HCT116 (cell line): ENCODE results near the gene UMPS. TPM values are rescaled to one million over a fixed set of nuclear protein-coding genes. Genes with fewer than 3 reads are reported as not detected.

Experiments
- ATAC-seq: fragments of 200-7000 bp; cut with Tn5 transposase; 2 replicates; pipeline ENCODE4 v1.9.1; 2020; ENCODE audit warnings: mild to moderate bottlenecking, moderate library complexity
- BruUV-seq: library from RNA; stranded (reverse); fragments of 400-500 nt; replicated peaks from 2 replicates; lab custom pipeline; 2021; lab: Mats Ljungman, UMichigan
- CTCF ChIA-PET: fragments of 300-600 bp; sonication (Branson Sonifier 250); formaldehyde crosslinking; loops from one replicate; lab custom pipeline; 2021; ENCODE audit warnings: antibody characterized with exemption; lab: Charles Lee
- POLR2A ChIA-PET: fragments of 300-600, 350-600 bp; sonication (Branson Sonifier 250); formaldehyde crosslinking; loops from one replicate; lab custom pipeline; 2021; ENCODE audit warnings: antibody characterized with exemption; lab: Charles Lee
- RAD21 ChIA-PET, 2 experiments: fragments of 300-600 bp; sonication (Branson Sonifier 250); formaldehyde crosslinking; loops; one replicate each; lab custom pipeline; 2023; ENCODE audit warnings: low total read pairs in 2 of 2; ENCODE audit not compliant: uncharacterized antibody in 2 of 2, unreplicated experiment in 2 of 2, low non-redundant PET in 1 of 2; lab: Charles Lee
- DNase-seq: peaks from one replicate; pipeline ENCODE4 v3.0.0-alpha.2; 2010; ENCODE audit warnings: low read depth, low spot score
- H2AFZ ChIP-seq: fragments of 200-600 bp; shearing (Covaris generic), sonication (generic); 2 replicates; pipeline ENCODE4 v1.6.1; 2017; ENCODE audit warnings: low read depth, mixed run types, mixed read lengths, antibody characterized with exemption, low read length; ENCODE audit not compliant: poor library complexity, severe bottlenecking
- H3K27ac ChIP-seq: 2 replicates; pipeline ENCODE4 v1.5.1; 2012; ENCODE audit warnings: low read depth, low read length
- H3K27me3 ChIP-seq: fragments of 200-600 bp; sonication (generic); 2 replicates; pipeline ENCODE4 v1.6.1; 2016; ENCODE audit warnings: mixed run types, low read length, mixed read lengths; ENCODE audit not compliant: insufficient read depth
- H3K36me3 ChIP-seq, 2 experiments: fragments of 200-500 bp in 1 of 2; fragments of 200-600 bp in 1 of 2; sonication (Bioruptor generic) in 1 of 2; sonication (generic) in 1 of 2; 2 replicates each; pipeline versions ENCODE4 v1.5.1 to v1.6.1; 2014 to 2016; ENCODE audit warnings: low read length in 2 of 2, inconsistent platforms in 1 of 2, mixed read lengths in 1 of 2, mixed run types in 1 of 2; ENCODE audit not compliant: insufficient read depth in 2 of 2, control insufficient read depth in 1 of 2
- H3K4me1 ChIP-seq, 2 experiments: fragments of 200-600 bp in 1 of 2; sonication (generic) in 1 of 2; 2 replicates each; pipeline versions ENCODE4 v1.5.1 to v1.6.1; 2012 to 2017; ENCODE audit warnings: low read length in 2 of 2, inconsistent platforms in 1 of 2, mild to moderate bottlenecking in 1 of 2, mixed read lengths in 1 of 2, mixed run types in 1 of 2, moderate library complexity in 1 of 2; ENCODE audit not compliant: insufficient read depth in 2 of 2, control insufficient read depth in 1 of 2
- H3K4me2 ChIP-seq: fragments of 200-600 bp; sonication (generic); 2 replicates; pipeline ENCODE4 v1.6.1; 2017; ENCODE audit warnings: mixed run types, low read length, mixed read lengths
- H3K4me3 ChIP-seq, 2 experiments: fragments of 200-600 bp in 1 of 2; sonication (generic) in 1 of 2; replicated peaks in 1 of 2; 2 replicates each; pipeline ENCODE4 v1.5.1; 2011 to 2016; ENCODE audit warnings: low read length in 2 of 2, control low read depth in 1 of 2, low read depth in 1 of 2, mild to moderate bottlenecking in 1 of 2, mixed read lengths in 1 of 2, mixed run types in 1 of 2
- H3K79me2 ChIP-seq: fragments of 200-600 bp; sonication (generic); 2 replicates; pipeline ENCODE4 v1.6.1; 2017; ENCODE audit warnings: mild to moderate bottlenecking, mixed run types, low read length, moderate library complexity, mixed read lengths; ENCODE audit not compliant: insufficient read depth
- H3K9ac ChIP-seq: fragments of 200-600 bp; sonication (generic); 2 replicates; pipeline ENCODE4 v1.6.1; 2016; ENCODE audit warnings: low read length, mixed read lengths
- H3K9me2 ChIP-seq: fragments of 200-600 bp; sonication (generic), shearing (Covaris generic); 2 replicates; pipeline ENCODE4 v1.6.1; 2017; ENCODE audit warnings: mixed run types, mild to moderate bottlenecking, moderate library complexity; ENCODE audit not compliant: insufficient read depth
- H3K9me3 ChIP-seq, 2 experiments: fragments of 200-500 bp in 1 of 2; fragments of 200-600 bp in 1 of 2; sonication (Bioruptor generic) in 1 of 2; sonication (generic) in 1 of 2; 2 replicates each; pipeline ENCODE4 v1.6.1; 2014 to 2017; ENCODE audit warnings: low read length in 2 of 2, mixed read lengths in 2 of 2, inconsistent platforms in 1 of 2, low read depth in 1 of 2, mild to moderate bottlenecking in 1 of 2, mixed run types in 1 of 2, moderate library complexity in 1 of 2; ENCODE audit not compliant: control insufficient read depth in 1 of 2, insufficient read depth in 1 of 2
- H4K20me1 ChIP-seq: fragments of 200-600 bp; sonication (generic), shearing (Covaris generic); 2 replicates; pipeline ENCODE4 v1.6.1; 2017; ENCODE audit warnings: mixed run types, mild to moderate bottlenecking, moderate library complexity; ENCODE audit not compliant: insufficient read depth
- CBX3 ChIP-seq: IDR thresholded peaks from 2 replicates; pipeline ENCODE4 v1.6.1; 2012; ENCODE audit warnings: low read depth
- CEBPB ChIP-seq: IDR thresholded peaks from 2 replicates; pipeline ENCODE4 v1.6.1; 2012; ENCODE audit warnings: low read depth
- EGR1 ChIP-seq: IDR thresholded peaks from 2 replicates; pipeline ENCODE4 v1.6.1; 2012; ENCODE audit warnings: low read depth
- EZH2 ChIP-seq: fragments of 200-600 bp; sonication (generic); IDR thresholded peaks from 2 replicates; pipeline ENCODE4 v1.6.1; 2017; ENCODE audit warnings: antibody characterized with exemption, mixed run types
- FOSL1 ChIP-seq: IDR thresholded peaks from 2 replicates; pipeline ENCODE4 v1.6.1; 2012; ENCODE audit warnings: low read depth
- JUND ChIP-seq: IDR thresholded peaks from 2 replicates; pipeline ENCODE4 v1.6.1; 2012
- POLR2A ChIP-seq: IDR thresholded peaks from 2 replicates; pipeline ENCODE4 v1.7.0; 2011; ENCODE audit warnings: borderline replicate concordance; ENCODE audit not compliant: insufficient read depth, insufficient read length; ENCODE audit errors: extremely low read depth
- POLR2AphosphoS5 ChIP-seq: IDR thresholded peaks from 2 replicates; pipeline ENCODE4 v1.6.1; 2011; ENCODE audit warnings: mild to moderate bottlenecking, low read depth, low read length, moderate library complexity
- RAD21 ChIP-seq: IDR thresholded peaks from 2 replicates; pipeline ENCODE4 v1.6.1; 2012; ENCODE audit warnings: low read depth, mild to moderate bottlenecking
- SIN3A ChIP-seq: IDR thresholded peaks from 2 replicates; pipeline ENCODE4 v1.6.1; 2012; ENCODE audit warnings: low read depth
- SP1 ChIP-seq: IDR thresholded peaks from 2 replicates; pipeline ENCODE4 v1.6.1; 2012; ENCODE audit warnings: low read depth
- SRF ChIP-seq: IDR thresholded peaks from 2 replicates; pipeline ENCODE4 v1.6.1; 2012; ENCODE audit warnings: low read depth
- TCF7L2 ChIP-seq: IDR thresholded peaks from 2 replicates; pipeline ENCODE4 v1.7.0; 2011; ENCODE audit warnings: borderline replicate concordance, inconsistent platforms; ENCODE audit not compliant: insufficient read depth, insufficient read length; ENCODE audit errors: extremely low read depth
- ZNF274 ChIP-seq: fragments of 200-500 bp; sonication (Bioruptor generic); IDR thresholded peaks from 2 replicates; pipeline ENCODE4 v1.6.1; 2014; ENCODE audit warnings: mild to moderate bottlenecking, low read depth, low read length, inconsistent platforms
- intact Hi-C: fragments of 100-400 bp; cut with micrococcal nuclease; formaldehyde crosslinking; loops from 2 replicates; pipeline ENCODE4 v1.10.0; 2022
- total RNA-seq: library from RNA; stranded (reverse); gene quantifications from one replicate; pipeline ENCODE4 v1.2.1, GENCODE V29; 2021; ENCODE audit not compliant: unreplicated experiment
- TF ChIP-seq, protein P1 (sequence below): IDR thresholded peaks from 2 replicates; pipeline ENCODE4 v1.6.1; 2012
- TF ChIP-seq, protein P2 (sequence below), 3 experiments: fragments of 200-600 bp in 1 of 3; sonication (generic) in 1 of 3; IDR thresholded peaks in 2 of 3; conservative IDR thresholded peaks in 1 of 3; 2 replicates each; pipeline ENCODE4 v1.5.1; 2012 to 2017; ENCODE audit warnings: low read depth in 2 of 3, low read length in 2 of 3, antibody characterized with exemption in 1 of 3, borderline replicate concordance in 1 of 3, control low read depth in 1 of 3, mild to moderate bottlenecking in 1 of 3, mixed read lengths in 1 of 3, mixed run types in 1 of 3, moderate library complexity in 1 of 3; ENCODE audit not compliant: insufficient read depth in 1 of 3
- TF ChIP-seq, protein P3 (sequence below): IDR thresholded peaks from 2 replicates; pipeline ENCODE4 v1.6.1; 2012
- TF ChIP-seq, protein P4 (sequence below): IDR thresholded peaks from 2 replicates; pipeline ENCODE4 v1.6.1; 2012; ENCODE audit warnings: low read depth

The UMPS gene
- total RNA-seq, 1 experiment from 2014 or later, result 41.3 TPM

DNA sequence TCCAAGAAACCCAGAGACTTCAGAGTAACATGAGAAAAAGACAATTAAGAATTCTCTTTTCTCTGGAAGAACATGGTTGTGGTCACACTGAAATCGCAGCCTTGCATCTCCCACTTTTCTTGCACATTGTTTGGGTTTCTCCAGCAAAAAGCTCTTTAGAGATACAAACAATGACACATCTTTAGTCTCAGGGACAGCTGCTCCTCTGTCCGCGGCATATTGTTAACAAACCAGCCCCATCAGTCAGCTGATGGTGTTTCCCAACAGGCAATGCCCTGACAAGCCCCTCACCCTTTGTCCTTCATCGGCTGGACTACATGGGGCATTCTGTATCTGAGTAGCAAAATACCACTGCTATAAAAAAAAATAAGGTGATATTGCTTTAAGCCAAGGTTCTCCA, 53.4 kb downstream of the UMPS start:
- ChIA-PET CTCF (no interaction called here), RAD21 (no interaction called here)

More for the DNA sequence above, 53.4 kb downstream of the UMPS start:
- no peak overlapping the region for H3K4me3 ChIP-seq
- no peak overlapping the region for H3K4me2 ChIP-seq
- intact Hi-C loops, result no loop called here
- no peaks in the 10 kb centered on the region for H3K27me3 ChIP-seq
- ATAC-seq, result no peak
- H3K9me2 ChIP-seq, result no peaks in the 10 kb centered on the region
- POLR2A ChIA-PET, result no interaction called here
- no peak overlapping the region for H2AFZ ChIP-seq
- BruUV-seq, result no TSS peak
- no peak overlapping the region for H3K9ac ChIP-seq
- no peaks in the 10 kb centered on the region for H4K20me1 ChIP-seq
- DNase-seq, result no peak
- no peaks in the 10 kb centered on the region for H3K79me2 ChIP-seq
- no peak overlapping the region for H3K27ac ChIP-seq
- peaks cover 11% of the 10 kb centered on the region in 2 experiments; a peak in 3 of 4 replicates for H3K4me1 ChIP-seq
- TF ChIP-seq, protein P1, sequence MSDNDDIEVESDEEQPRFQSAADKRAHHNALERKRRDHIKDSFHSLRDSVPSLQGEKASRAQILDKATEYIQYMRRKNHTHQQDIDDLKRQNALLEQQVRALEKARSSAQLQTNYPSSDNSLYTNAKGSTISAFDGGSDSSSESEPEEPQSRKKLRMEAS, result no peak
- TF ChIP-seq CEBPB, result no peak
- TF ChIP-seq, protein P2, sequence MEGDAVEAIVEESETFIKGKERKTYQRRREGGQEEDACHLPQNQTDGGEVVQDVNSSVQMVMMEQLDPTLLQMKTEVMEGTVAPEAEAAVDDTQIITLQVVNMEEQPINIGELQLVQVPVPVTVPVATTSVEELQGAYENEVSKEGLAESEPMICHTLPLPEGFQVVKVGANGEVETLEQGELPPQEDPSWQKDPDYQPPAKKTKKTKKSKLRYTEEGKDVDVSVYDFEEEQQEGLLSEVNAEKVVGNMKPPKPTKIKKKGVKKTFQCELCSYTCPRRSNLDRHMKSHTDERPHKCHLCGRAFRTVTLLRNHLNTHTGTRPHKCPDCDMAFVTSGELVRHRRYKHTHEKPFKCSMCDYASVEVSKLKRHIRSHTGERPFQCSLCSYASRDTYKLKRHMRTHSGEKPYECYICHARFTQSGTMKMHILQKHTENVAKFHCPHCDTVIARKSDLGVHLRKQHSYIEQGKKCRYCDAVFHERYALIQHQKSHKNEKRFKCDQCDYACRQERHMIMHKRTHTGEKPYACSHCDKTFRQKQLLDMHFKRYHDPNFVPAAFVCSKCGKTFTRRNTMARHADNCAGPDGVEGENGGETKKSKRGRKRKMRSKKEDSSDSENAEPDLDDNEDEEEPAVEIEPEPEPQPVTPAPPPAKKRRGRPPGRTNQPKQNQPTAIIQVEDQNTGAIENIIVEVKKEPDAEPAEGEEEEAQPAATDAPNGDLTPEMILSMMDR (IDR thresholded peaks at IDR 0.05 in 2 of 3, conservative IDR thresholded peaks at IDR 0.05 in 1 of 3; ENCODE audit: borderline replicate concordance in 1 of 3, insufficient read depth in 1 of 3, low read depth in 2 of 3, low read length in 2 of 3), result no peak
- TF ChIP-seq, protein P3, sequence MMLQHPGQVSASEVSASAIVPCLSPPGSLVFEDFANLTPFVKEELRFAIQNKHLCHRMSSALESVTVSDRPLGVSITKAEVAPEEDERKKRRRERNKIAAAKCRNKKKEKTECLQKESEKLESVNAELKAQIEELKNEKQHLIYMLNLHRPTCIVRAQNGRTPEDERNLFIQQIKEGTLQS, result no peak
- TF ChIP-seq ZNF274, result no peak
- no peak for TF ChIP-seq EZH2
- no peak for TF ChIP-seq SIN3A
- no peak for TF ChIP-seq SP1
- TF ChIP-seq SRF, result no peak
- no peak for TF ChIP-seq CBX3
- TF ChIP-seq RAD21, result no peak
- TF ChIP-seq TCF7L2, result no peak
- TF ChIP-seq POLR2A, result no peak
- TF ChIP-seq EGR1, result no peak
- TF ChIP-seq JUND, result no peak
- TF ChIP-seq, protein P4, sequence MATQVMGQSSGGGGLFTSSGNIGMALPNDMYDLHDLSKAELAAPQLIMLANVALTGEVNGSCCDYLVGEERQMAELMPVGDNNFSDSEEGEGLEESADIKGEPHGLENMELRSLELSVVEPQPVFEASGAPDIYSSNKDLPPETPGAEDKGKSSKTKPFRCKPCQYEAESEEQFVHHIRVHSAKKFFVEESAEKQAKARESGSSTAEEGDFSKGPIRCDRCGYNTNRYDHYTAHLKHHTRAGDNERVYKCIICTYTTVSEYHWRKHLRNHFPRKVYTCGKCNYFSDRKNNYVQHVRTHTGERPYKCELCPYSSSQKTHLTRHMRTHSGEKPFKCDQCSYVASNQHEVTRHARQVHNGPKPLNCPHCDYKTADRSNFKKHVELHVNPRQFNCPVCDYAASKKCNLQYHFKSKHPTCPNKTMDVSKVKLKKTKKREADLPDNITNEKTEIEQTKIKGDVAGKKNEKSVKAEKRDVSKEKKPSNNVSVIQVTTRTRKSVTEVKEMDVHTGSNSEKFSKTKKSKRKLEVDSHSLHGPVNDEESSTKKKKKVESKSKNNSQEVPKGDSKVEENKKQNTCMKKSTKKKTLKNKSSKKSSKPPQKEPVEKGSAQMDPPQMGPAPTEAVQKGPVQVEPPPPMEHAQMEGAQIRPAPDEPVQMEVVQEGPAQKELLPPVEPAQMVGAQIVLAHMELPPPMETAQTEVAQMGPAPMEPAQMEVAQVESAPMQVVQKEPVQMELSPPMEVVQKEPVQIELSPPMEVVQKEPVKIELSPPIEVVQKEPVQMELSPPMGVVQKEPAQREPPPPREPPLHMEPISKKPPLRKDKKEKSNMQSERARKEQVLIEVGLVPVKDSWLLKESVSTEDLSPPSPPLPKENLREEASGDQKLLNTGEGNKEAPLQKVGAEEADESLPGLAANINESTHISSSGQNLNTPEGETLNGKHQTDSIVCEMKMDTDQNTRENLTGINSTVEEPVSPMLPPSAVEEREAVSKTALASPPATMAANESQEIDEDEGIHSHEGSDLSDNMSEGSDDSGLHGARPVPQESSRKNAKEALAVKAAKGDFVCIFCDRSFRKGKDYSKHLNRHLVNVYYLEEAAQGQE, result no peak
- no peak for TF ChIP-seq POLR2AphosphoS5
- TF ChIP-seq FOSL1, result no peak
- H3K9me3 ChIP-seq, result no peaks in the 10 kb centered on the region
- H3K36me3 ChIP-seq, result no peaks in the 10 kb centered on the region
